ENCODE measurements around the gene ENPP1.

DNA sequence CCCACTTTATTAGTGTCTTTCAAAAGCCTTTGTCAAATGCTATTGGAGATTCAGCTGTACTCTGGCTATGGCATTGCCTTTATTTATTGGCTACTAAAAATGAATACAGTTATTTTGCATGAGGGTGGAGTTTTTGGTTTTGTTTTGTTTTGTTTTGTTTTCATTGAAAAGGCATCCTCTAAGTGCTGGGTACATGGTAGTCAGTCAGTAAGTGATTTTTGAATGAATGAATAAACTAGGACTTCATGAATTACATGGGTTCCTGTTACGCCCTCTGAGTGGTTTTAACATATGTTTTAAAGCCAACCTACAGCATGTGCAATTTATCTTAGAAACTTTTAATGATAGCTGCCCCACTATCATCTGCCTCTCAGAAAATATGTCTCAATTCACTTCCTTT, 38.9 kb upstream of the ENPP1 start:
- TF ChIP-seq, protein P1, sequence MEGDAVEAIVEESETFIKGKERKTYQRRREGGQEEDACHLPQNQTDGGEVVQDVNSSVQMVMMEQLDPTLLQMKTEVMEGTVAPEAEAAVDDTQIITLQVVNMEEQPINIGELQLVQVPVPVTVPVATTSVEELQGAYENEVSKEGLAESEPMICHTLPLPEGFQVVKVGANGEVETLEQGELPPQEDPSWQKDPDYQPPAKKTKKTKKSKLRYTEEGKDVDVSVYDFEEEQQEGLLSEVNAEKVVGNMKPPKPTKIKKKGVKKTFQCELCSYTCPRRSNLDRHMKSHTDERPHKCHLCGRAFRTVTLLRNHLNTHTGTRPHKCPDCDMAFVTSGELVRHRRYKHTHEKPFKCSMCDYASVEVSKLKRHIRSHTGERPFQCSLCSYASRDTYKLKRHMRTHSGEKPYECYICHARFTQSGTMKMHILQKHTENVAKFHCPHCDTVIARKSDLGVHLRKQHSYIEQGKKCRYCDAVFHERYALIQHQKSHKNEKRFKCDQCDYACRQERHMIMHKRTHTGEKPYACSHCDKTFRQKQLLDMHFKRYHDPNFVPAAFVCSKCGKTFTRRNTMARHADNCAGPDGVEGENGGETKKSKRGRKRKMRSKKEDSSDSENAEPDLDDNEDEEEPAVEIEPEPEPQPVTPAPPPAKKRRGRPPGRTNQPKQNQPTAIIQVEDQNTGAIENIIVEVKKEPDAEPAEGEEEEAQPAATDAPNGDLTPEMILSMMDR (IDR thresholded peaks at IDR 0.05; ENCODE audit: low read depth, low read length, poor library complexity, severe bottlenecking), result no peak
- TF ChIP-seq EZH2phosphoT487 (IDR thresholded peaks at IDR 0.05; ENCODE audit: borderline replicate concordance, low read length), result no peak

Data from DOHH2 (cell line).